NCI-H82 treated with DMSO at 0.1 percent for 48 hours (cell line): ENCODE results near the gene PRR5.
A peak's percentile ranks its signal among the peaks of the same experiment; 100 is the strongest.
"Not testable (repeated sequence)": the region's sequence is repeated elsewhere in the genome, so short reads cannot be mapped to it uniquely, and the experiment has no call there.

Experiments
- DNase-seq: peaks from one replicate; lab custom pipeline; 2025; ENCODE audit not compliant: unreplicated experiment; lab: John Stamatoyannopoulos, UW

The PRR5 gene

GRCh38 chr22:44734278-44734677 is 32.3 kb downstream of the PRR5 start:
- DNase-seq: no peak

GRCh38 chr22:44734801-44735517 is 33.0 kb downstream of the PRR5 start:
- DNase-seq: no peak

- DNase-seq: peak; percentile 35
These were observed 33.8 kb downstream of the PRR5 start for GRCh38 chr22:44735518-44736428.

- no peak for DNase-seq
These were observed 34.8 kb downstream of the PRR5 start for GRCh38 chr22:44736581-44737405.

GRCh38 chr22:44737406-44738346 is 35.7 kb downstream of the PRR5 start:
- DNase-seq: no peak

GRCh38 chr22:44738347-44738715 is 36.3 kb downstream of the PRR5 start:
- DNase-seq: no peak

- DNase-seq: no peak
These were observed 37.0 kb downstream of the PRR5 start for GRCh38 chr22:44739024-44739423.

- not testable (repeated sequence) for DNase-seq
These were observed 37.7 kb downstream of the PRR5 start for GRCh38 chr22:44739666-44740065.

- DNase-seq: no peak
These were observed 38.3 kb downstream of the PRR5 start for GRCh38 chr22:44740307-44740706.

- DNase-seq: no peak
These were observed 39.9 kb downstream of the PRR5 start for GRCh38 chr22:44741929-44742328.

GRCh38 chr22:44743247-44743646 is 41.2 kb downstream of the PRR5 start:
- DNase-seq: no peak

- DNase-seq: no peak
These were observed 41.8 kb downstream of the PRR5 start for GRCh38 chr22:44743804-44744211.

GRCh38 chr22:44745853-44746789 is 44.1 kb downstream of the PRR5 start:
- no peak for DNase-seq

GRCh38 chr22:44747784-44748127 is 45.8 kb downstream of the PRR5 start:
- not testable (repeated sequence) for DNase-seq

GRCh38 chr22:44748524-44748923 is 46.5 kb downstream of the PRR5 start:
- no peak for DNase-seq

- no peak for DNase-seq
These were observed 48.5 kb downstream of the PRR5 start for GRCh38 chr22:44750481-44750880.

- no peak for DNase-seq
These were observed 50.5 kb downstream of the PRR5 start, which contains the start of gene ARHGAP8 for GRCh38 chr22:44752285-44753188. ARHGAP8 (plus strand) TSS chr22:44752575; CDS start chr22:44786528, 33,953 bp downstream.
